ENCODE measurements around the gene BCAT1.

- TF ChIP-seq, protein P1, sequence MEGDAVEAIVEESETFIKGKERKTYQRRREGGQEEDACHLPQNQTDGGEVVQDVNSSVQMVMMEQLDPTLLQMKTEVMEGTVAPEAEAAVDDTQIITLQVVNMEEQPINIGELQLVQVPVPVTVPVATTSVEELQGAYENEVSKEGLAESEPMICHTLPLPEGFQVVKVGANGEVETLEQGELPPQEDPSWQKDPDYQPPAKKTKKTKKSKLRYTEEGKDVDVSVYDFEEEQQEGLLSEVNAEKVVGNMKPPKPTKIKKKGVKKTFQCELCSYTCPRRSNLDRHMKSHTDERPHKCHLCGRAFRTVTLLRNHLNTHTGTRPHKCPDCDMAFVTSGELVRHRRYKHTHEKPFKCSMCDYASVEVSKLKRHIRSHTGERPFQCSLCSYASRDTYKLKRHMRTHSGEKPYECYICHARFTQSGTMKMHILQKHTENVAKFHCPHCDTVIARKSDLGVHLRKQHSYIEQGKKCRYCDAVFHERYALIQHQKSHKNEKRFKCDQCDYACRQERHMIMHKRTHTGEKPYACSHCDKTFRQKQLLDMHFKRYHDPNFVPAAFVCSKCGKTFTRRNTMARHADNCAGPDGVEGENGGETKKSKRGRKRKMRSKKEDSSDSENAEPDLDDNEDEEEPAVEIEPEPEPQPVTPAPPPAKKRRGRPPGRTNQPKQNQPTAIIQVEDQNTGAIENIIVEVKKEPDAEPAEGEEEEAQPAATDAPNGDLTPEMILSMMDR (IDR thresholded peaks at IDR 0.05; ENCODE audit: poor library complexity) = no peak
- no peak for TF ChIP-seq EZH2phosphoT487 (IDR thresholded peaks at IDR 0.05; ENCODE audit: low read depth, severe bottlenecking, unreplicated experiment)
Measured at GRCh38 chr12:24950231-24950834, 1.4 kb upstream of the BCAT1 start.

Data from hepatocyte (in vitro differentiated cells).